ENCODE measurements around the gene MCUB.
"Not testable (repeated sequence)": the region's sequence is repeated elsewhere in the genome, so short reads cannot be mapped to it uniquely, and the experiment has no call there.

MCUB gene

DNA sequence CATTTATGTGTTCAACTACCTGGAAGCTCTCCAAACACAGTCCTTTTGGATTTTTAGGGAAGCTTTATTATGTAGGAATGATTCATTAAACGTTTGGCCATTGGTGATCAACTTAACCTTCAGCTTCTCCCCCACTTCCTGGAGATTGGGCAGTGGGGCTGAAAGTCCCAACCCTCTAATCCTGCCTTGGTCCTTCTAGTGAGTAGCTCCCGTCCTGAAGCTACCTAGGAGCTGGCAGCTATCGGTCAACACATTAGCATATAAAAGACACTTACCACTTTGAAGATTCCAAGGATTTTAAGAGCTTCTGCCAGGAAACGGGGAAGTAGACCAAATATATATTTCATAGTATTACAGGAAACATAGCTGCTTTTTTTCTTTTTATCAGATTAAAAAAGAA is 69.7 kb downstream of the MCUB start:
- no peak for DNase-seq (ENCODE audit: low read depth)

DNA sequence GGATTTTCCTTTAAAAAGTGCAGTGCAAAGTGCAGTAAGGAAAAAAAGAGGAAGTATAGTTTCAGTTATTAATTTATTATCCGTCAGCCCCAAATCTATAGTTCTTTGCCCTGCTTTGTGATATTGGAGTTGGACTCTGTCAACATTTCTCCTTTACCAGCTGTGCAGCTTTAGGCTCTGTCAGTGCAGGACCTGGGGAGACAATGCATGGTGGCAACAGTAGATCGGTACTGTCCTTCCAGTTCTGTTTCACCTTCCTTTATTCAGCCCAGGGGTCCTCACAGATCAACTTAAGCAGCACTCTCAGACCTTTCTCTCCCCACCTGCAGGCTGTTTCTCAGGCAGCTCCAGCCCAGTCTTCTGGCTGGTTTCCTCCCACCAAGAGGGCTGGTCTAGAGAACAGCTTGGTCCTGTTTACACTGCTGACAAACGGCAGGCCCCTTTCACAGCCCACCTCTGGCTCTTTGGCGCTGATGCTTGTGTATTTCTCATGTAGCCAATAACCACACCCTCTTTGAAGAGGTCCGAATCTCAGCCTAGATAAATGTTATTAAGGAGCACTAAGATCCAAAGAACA is 71.6 kb downstream of the MCUB start:
- DNase-seq (ENCODE audit: low read depth) = no peak

DNA sequence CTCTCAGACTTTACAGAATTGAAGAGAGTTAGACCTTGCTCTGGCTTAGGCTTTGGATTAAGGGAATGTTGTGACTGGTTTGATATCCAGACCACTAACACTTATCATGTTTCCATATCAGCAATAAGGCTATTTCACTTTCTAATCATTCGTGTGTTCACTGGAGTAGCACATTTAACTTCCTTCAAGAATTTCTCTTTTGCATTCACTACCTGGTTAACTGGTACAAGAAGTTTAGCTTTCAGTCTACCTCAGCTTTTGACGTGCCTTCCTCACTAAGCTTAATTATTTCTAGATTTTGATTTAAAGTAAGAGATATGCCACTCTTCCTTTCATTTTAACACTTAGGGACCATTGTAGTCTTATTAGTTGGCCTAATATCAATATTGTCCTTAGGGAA is 80.6 kb downstream of the MCUB start:
- DNase-seq (ENCODE audit: low read depth) = no peak

DNA sequence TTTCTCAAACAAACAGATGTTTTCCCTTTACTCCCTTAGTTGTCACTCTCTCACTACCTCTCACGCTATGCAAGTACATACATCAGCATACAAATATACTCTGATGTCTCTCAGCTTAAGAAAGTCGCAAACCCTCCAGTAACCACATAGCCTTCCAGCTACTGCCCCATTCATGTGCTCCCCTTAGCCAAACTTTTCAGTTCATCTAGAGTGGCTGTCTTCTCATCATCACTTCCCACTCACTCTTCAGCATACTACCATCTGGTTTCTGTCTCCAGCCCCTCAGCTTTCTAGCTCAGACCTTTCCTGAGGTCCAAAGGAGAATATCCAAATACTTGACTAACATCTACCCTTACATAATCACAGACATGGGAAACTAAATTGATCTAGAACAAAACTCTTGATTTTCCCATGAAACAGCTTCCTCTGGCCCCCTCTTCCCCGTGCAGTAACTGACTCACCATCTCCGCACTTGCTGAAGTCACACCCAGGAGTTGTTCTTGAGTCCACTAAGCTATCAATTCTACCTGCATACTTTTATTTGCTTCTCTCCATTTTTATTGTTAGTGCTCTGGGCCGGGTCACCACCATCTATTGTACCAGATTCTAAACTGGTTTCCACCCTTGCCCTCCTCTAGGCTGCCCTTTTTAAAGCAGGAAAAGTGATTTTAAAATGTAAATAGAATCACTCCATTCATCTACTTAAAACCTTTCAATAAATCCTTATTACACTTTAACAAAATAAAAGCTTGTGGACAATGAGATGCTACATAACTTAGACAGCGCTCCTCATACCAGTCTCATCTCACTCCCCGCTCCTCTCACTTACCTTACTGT is 86.0 kb downstream of the MCUB start:
- no peak for DNase-seq (ENCODE audit: low read depth)

DNA sequence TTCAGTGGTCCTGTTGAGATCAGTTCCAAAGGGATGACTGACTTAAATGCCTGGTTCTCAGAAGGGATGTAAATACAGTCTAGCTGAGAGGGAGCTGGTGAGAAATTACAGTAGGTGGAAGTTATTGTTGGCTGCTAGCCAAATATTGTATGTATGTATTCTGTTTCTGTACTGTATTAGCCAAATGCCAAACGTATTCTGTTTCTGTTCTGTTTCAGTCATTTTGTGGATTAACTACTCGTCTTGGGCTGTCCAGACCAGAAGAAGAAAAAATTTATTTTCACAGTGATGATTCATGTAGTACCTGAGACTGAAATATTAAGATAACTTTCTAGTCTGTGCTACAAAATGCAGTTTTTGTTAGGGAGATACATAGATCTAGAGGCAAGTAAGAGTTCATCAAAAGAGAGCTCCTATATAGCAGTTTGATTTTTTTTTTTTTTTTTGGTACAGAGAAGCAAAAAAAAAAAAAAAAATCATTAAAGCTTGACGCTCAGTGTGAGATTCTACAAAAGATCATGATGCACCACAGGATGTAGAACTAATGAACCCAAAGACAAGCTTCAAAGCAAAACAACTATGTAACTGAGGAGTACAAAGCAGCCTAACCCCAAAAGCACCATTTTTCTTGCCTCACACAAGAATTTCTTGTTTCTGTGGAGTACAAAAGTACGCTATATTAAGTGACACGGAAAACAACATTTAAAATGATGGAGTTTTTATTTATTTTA is 88.4 kb downstream of the MCUB start:
- DNase-seq (ENCODE audit: low read depth) = no peak

DNA sequence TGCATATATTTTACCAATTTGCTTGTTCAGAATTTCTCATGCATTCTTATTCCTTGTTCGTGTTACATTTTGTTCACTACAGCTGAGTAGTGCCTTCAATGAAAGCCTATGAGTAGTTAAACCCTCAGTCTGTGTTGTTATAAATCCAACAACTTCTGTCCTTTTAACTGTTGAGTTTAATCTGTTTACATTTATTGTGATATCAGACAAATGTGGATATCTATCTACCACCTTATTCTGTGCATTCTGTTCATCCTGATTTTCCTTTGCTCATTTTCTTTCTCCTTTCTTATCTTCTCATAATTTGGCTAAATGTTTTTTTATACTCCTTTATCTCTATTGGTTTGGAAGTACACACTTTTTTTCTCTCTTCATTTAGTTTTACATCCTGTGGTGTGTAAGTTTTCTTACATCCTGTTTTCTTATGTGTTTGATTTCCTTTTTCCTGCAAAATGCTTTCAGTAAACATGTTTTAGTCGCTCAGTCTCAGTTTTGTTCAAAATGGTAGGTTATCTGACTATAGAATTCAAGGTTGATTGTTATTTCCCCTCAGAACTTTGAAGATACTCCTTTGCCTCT is 89.0 kb downstream of the MCUB start:
- no peak for DNase-seq (ENCODE audit: low read depth)

DNA sequence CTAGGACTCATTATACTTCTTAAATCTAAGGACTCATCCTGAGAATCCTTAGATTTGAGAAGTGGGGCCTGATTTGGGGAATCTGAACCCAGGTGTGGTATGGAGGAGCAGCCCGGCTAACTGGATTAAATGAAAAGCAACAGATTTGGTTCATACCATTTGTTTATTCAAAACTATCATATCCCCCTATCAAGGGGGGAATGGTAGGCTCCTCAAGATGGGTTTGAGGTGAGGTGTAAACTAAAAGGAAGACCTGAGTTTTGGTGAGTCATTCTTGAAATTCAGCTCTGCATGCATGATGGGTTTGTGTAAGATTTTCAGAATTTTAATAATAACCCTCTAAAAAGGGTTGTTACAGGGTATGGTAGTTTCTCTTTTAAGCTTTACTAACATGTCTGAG is 89.8 kb downstream of the MCUB start:
- DNase-seq (ENCODE audit: low read depth) = no peak

DNA sequence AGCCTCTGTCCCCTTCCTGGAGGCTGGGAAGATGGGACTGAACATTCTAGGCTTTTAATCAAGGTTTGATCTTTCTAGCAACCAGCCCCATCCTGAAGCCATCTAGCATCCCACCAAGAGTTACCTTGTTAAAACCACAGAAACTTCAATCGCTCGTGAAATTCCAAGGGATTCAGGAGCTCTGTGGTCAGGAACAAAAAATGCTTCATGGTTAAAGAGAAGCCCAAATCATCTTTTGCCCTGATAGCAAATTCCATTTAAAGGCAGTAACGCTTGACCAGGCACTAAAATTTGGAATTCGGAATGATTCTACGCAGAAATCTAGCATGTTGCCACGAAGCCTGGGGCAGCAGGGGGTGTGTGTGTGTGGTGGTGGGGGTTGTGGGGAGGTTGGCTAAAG is 95.3 kb downstream of the MCUB start:
- DNase-seq (ENCODE audit: low read depth) = no peak

DNA sequence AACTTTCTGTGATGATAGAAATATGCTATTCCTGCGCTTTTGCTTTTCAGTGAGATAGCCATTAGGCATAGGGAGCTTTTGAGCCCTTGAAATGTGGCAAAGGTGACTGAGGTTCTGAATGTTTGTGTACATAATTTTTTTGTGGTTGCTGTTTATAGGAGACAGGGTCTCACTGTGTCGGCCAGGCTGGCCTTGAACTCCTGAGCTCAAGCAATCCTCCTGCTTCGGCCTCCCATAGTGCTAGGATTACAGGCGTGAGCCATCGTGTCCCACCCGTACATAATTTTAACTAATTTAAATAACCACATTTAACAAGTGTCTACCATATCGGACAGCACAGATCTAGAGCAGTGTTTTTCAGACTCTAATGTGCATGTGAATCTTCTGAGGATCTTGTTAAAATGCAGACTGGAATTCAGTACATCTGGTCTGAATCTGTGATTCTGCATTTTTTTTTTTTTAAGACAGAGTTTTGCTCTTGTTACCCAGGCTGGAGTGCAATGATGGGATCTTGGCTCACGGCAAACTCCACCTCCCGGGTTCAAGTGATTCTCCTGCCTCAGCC is 97.9 kb downstream of the MCUB start:
- DNase-seq (ENCODE audit: low read depth) = no peak

DNA sequence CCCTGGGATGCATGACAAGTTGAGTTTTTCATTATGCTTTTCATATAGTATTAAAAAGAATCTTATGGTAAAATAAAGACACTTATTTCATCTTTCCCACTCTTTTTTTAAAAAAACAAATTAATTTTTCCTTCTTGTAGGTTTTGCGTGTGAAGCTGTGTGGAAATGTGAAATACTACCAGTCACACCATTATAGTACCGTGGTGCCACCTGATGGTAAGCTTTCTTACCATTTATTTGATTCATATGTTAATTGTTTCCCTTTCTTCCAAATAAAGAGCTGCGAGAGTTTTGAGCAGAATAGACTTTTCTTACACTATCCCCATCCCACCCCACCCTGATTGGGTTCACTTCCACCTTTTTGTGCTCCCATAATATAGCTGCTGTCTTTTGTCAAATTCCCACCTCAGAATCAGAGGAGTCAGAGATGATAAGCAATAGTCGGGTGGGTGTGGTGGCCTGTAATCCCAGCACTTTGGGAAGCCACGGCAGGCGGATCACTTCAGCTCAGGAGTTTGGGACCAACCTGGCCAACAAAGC is 98.9 kb downstream of the MCUB start:
- DNase-seq (ENCODE audit: low read depth) = no peak

DNA sequence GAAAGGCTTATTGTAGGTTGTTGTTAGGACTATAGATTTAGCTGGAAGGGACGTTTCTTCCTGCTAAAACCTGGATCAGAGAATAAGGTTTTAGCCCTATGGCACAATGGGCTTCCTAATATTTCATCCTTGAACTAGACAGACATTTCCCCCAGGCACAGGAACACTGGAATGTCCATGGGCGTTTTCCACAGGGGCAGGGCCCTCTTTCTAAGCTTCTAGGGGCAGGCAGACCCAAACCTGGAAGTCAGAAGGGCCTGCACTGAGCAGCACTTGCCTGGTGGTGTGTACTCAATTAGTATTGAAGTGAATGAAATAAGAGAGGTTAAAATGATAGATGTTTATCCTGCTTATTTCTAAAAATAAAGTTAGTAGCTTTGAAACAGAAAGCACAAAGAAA is 102.1 kb downstream of the MCUB start:
- DNase-seq (ENCODE audit: low read depth) = no peak

DNA sequence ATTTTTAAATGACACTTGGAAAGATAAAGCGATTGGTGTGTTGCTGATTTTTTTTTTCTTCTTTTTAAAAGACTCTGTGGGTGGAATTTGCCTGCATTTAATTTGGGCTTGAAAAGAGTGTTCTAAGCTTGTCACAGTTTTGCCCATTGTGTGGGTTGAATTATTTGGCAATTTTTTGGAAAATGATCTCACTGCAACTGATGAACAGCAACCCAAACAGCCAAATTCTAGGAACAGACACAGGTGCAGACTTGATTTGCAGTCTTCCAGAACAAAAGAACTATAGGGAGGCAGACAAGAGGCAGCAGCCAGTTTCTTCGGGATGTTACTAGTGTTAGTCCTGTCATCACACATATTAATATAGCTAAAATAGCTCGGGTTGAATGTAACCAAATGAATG is 102.7 kb downstream of the MCUB start:
- DNase-seq (ENCODE audit: low read depth) = no peak

DNA sequence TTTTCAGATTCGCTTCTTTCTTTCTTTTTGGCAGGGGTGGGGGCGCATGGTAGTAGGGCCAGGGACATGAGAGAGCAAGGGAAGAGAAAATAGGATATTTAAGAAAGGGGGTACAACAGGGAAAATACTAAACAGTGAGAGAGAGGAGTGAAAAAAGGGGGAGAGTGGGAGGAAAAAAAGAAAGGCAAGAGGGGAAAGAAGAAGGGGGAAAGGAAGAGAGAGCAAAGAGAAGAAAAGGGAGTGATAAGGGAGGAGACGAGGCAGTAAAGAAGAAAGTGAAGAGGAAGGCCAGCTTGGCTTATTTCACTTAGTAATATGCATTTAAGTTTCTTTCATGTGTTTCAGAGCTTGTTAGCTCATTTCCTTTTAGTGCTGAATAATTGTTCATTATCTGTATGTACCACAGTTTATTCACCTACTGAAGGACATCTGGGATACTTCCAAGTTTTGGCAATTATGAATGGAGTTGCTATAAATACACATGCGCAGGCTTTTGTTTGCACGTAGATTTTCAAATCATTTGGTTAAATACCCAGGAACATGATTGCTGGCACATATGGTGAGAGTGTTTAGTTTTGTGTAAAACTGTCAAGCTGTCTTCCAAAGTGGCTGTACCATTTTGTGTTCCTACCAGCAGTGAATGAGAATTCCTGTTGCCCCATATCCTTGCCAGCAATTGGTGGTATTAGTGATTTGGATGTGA is 105.9 kb downstream of the MCUB start:
- no peak for DNase-seq (ENCODE audit: low read depth)

DNA sequence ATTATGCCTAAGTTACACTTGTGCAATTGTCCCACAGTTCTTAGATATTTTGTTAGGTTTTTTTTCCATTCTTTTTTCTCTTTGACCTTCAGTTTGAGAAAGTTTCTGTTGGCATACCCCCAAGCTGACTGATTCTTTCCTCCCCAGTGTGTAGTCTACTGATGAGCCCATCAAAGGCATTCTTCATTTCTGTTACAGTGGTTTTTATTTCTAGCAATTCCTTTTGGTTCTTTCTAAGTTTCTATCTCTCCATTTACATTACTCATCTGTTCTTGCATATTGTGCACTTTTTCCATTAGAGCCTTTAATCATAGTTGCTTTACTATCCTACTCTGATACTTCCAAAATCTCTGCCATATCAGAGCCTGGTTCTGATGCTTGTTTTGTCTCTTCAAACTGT is 111.3 kb downstream of the MCUB start:
- no peak for DNase-seq (ENCODE audit: low read depth)

DNA sequence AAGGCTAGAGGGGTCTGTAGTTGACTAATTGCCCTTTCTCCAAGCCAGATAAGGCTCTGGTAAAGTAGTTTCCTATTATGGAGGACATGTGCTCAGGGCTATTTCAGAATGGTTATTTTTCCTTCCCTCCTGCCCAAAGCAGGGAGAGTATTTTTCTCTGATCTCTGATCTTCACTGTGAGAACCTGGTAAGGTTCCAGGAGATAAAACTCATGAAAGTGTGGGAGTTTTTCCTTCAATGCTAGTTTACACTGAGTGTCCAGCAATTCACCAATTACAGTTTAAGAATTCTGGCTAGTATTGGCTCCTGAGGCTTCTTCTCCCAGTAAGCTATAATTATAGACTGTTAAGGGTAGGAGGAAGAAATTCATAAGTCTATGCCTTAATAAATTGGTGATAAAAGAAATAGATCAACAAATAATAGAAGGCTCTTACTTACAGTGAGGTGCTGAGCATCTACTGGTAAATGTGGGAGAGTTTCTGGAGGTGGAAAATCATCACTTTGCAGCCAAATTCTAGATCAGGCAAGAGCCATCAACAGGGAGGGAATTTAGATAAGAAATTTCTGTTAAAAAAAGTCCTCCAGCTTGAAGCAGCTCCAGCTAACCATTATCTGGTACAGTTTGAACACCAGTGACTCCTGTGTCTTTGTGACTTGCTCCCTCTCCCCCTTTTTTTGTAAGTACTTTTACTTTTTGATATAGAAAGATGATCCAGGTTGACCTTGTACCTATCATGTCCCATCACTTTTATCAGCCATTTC is 112.3 kb downstream of the MCUB start:
- DNase-seq (ENCODE audit: low read depth) = no peak

DNA sequence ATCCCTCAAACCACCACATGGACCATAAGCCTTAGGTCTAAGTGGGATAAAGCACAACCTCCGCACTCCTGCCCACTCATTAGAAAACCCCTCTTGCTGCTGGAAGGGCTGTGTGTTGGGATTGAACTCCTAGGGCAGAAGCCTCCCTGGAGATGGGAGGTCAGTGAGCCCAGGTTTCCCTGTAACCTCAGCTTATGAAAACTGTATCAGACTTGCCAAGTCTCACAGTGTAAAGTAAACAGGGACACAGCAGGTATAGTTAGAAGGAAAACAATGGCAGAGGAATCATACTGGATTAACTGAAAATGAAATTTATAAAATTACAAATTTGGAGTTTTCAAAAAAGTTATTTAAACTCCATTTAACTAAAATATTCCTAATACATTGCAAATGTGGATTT is 113.3 kb downstream of the MCUB start:
- no peak for DNase-seq (ENCODE audit: low read depth)

DNA sequence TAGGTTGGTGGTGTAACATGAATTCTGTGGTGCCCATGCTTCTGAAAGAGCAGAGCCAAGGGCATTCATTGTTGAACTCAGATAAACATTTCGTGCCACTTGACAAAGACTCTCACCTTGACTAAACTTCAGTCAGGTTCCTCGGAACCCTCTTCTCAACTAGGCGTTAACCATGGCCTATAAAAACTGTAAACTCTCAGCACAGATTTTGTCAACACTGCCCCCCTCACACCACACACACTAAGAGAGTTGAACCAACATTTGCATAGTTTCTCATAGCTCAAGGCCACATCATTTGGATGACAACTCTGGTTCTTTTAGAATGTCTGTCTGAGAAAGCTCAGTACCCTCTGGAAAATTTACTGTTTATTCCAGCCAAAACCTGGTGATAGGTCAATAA is 115.1 kb downstream of the MCUB start:
- DNase-seq (ENCODE audit: low read depth) = no peak

DNA sequence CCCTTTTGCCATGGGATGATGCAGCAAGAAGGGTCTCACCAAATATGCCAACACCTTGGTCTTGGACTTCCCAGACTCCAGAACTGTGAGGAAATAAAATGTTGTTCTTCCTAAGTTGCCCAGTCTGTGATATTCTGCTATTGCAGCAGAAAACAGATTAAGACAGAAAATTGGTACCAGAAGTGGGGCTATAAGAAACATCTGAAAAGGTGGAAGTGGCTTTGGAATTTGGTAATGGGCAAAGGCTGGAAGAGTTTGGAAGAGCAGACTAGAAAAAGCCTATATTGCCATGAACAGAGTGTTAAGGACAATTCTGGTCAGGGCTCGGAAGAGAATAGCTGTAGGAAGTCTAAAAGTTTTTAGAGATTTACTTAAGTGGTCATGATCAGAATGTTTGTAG is 115.8 kb downstream of the MCUB start:
- DNase-seq (ENCODE audit: low read depth) = no peak

DNA sequence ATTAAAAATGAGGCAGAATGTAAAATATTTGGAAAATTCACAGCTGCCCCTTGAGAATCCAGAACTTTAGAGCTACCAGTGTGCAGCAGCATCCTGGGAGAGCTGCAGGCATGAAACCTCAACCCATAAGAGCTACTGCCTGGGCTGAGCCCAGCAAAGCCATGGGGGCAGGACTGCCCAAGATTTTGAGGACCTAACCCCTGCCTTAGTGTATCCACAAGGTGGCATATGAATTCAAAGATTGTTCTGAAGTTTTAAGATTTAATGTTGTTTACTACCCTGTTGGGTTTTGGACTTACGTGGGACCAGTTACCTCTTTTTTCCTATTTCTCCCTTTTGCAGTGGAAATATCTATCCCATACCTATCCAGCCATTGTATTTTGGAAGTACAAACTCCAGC is 116.8 kb downstream of the MCUB start:
- no peak for DNase-seq (ENCODE audit: low read depth)

DNA sequence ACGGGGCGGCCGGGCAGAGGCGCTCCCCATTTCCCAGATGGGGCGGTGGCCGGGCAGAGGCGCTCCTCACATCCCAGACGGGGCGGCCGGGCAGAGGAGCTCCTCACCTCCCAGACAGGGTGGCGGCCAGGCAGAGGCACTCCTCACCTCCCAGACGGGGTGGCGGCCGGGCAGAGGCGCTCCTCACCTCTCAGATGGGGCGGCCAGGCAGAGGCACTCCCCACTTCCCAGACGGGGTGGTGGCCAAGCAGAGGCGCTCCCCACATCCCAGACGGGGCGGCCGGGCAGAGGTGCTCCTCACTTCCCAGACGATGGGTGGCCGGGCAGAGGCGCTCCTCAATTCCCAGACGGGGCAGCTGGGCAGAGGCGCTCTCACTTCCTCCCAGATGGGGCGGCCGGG is 118.4 kb downstream of the MCUB start:
- DNase-seq (ENCODE audit: low read depth) = not testable (repeated sequence)

DNA sequence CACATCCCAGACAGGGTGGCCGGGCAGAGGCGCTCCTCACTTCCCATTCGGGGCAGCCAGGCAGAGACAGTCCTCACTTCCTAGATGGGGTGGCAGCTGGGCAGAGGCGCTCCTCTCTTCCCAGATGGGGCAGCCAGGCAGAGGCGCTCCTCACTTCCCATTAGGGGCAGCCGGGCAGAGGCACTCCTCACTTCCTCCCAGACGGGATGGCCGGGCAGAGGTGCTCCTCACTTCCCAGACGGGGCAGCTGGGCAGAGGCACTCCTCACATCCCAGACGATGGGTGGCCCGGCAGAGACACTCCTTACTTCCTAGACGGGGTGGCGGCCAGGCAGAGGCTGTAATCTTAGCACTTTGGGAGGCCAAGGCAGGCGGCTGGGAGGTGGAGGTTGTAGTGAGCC is 118.9 kb downstream of the MCUB start:
- DNase-seq (ENCODE audit: low read depth) = not testable (repeated sequence)
